PC-9 (cell line): Measurements from ENCODE around the gene FUZ.

Experiments
- EZH2 ChIP-seq: fragments of 200-600 bp; sonication (generic); IDR thresholded peaks from 2 replicates; pipeline ENCODE4 v1.8.0; 2017; ENCODE audit warnings: antibody characterized with exemption, low read depth
- TF ChIP-seq, protein P1 (sequence below): fragments of 200-600 bp; sonication (generic); conservative IDR thresholded peaks from 2 replicates; pipeline ENCODE4 v1.6.1; 2017; ENCODE audit warnings: mixed run types, antibody characterized with exemption, mild to moderate bottlenecking, moderate library complexity

GRCh38 chr19:49799271-49799797 is 13.8 kb downstream of the FUZ start:
- TF ChIP-seq, protein P1, sequence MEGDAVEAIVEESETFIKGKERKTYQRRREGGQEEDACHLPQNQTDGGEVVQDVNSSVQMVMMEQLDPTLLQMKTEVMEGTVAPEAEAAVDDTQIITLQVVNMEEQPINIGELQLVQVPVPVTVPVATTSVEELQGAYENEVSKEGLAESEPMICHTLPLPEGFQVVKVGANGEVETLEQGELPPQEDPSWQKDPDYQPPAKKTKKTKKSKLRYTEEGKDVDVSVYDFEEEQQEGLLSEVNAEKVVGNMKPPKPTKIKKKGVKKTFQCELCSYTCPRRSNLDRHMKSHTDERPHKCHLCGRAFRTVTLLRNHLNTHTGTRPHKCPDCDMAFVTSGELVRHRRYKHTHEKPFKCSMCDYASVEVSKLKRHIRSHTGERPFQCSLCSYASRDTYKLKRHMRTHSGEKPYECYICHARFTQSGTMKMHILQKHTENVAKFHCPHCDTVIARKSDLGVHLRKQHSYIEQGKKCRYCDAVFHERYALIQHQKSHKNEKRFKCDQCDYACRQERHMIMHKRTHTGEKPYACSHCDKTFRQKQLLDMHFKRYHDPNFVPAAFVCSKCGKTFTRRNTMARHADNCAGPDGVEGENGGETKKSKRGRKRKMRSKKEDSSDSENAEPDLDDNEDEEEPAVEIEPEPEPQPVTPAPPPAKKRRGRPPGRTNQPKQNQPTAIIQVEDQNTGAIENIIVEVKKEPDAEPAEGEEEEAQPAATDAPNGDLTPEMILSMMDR: no peak
- TF ChIP-seq EZH2: no peak
